Measurements from ENCODE around the gene NASP.

The NASP gene

DNA sequence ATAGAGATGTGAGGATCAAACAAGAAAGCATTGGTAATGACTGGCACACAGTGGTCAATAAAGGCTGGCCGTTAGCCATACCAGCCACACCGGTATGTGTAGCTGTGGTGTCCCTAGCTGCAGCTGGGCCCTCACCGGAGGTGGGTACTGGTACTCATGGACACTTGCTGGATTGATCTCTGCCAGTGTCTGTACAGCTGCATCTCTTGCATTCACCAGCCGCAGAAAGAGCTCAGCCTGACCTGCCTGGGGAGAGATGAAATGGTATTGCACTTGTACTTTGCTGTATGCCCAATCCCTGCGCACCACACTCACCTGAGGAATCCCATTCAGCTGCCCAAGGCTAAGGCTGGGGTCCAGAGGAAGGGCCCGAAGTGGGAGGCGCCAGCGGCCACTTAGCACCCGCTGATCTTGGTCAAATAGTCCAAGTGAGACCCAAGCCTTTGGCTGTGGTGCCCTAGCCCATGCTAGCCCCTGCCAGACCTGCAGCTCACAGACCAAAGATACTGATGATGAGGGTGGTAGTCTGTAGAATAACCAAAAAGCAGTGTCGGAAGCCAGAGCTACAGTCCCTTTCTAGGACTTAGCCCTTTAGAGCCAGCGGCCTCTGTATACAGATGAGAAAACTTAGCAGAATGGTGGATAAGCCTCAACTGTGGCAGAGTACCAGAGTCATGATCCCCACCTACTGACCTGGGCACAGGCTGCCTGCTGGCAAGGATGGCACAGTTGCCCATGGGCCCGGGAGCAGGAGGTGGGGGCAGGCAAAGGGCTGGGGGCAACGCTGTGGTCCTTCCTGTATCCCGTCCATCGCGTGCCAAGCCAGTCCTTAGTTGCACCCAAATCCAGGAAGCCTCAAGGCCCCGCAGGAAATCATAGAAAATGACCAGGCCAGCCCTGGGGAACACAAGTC lies 37.0 kb downstream of the NASP start:
- no peak for DNase-seq

DNA sequence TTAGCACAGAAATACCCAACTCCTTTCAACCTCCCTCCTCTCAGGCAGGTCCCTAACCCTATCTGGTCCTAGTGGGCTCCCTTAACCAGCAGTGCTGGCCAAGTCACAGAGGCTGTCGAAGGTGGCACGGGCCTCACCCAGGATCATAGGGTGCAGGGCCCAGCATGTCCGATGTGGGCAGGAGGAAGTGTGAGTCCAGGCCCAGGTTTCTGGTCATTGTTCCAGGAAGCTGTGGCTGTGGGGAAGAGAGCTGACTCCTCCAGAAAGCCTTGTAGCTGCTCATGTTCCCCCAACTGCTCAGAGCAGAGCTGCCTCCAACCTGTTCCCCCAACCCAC lies 37.6 kb downstream of the NASP start:
- DNase-seq = no peak

DNA sequence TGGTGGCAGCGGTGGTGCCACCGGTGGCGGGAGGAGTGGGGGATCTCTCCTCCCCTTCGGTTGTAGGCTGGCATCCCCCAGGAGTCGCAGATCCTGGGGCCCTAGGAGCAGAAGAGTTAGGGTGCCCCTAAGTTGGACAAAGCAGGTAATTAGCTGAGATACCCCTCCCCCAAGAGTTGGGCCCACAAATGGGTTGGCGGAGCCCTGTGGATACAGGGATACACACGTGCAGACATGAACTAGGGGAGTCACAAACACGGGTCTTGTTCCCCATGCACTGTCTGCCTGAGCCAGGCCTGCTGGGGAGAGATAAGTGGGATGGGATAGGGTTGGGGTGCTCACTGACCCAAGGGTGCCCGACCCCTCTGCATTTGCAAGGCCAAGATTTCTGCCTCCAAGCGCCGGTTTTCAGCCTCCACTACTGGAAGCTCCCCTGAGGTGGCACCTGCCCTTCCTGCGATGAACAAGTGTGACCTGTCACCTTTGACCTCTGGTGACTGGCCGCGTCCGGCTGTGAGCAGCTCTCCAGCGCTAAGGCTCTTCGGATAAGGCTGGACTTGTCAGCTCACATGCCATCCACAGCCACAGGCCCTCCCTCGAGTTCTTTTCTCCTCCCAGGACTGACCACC lies 38.2 kb downstream of the NASP start:
- no peak for DNase-seq

DNA sequence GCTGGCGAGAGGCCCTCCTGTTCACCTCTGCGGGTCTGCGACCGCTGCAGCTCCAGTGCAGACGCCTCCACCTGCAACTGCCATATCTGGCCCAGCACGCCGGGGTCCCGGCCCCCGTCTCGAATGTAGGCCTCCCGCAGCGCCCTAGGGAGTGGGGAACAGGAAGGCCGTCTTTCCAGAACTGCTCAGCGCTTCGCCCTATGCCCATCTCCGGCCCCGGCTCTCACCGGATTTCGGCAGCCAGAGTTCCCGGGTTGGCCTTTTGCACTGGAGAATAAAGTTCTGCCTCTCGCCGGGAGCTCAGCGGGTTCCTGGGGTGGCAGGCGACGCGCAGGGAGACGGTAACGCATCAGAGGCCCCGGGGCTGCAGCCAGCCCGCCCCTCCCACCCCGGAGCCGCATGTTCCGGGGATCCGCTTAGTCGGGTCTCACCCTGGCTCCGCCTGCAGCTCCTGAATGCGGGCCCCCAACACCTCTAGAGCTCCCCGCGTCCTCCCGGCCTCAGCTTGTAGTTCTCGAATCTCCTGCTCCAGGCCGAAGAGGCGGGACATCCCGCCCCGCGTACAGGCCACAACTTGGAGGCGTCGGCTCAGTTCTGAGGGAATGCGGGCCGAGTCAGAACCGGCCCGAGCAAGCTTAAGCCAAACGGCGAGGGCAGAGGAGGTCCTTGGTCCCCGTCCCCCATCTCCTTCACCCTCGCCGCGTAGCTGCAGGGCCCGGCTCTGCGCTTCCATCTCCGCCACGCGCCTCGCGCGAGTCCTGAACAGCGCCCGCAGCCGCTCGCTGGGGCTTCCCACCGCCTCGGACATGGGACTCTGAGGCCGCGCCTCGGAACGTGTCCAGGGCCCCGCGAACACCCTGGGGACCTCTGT lies 38.9 kb downstream of the NASP start:
- DNase-seq = no peak

DNA sequence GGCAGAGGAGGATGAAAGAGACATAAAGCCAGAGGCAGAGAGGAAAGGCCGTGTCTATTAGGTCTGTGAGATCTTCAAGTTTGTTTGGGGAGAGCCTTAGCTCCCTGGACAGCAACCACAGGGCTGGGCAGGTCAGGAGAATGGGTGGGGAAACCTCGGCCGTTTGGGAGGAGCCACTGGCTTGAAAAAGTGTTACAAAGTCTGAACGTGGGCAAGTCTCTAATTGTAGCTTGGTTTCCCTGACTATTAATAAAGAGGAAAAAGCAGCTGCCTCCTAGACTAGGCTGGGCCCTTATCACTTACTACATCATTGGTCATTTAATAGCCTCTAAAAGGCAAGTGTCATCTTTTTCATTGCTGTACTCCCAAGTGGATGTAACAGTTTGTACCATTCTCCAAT lies 40.1 kb downstream of the NASP start, which contains the start of gene CCDC17:
Gene CCDC17 (minus strand): TSS at position 83 of the 400 bp plus-strand sequence. CDS start 145 bp downstream, outside the sequence.
- no peak for DNase-seq

DNA sequence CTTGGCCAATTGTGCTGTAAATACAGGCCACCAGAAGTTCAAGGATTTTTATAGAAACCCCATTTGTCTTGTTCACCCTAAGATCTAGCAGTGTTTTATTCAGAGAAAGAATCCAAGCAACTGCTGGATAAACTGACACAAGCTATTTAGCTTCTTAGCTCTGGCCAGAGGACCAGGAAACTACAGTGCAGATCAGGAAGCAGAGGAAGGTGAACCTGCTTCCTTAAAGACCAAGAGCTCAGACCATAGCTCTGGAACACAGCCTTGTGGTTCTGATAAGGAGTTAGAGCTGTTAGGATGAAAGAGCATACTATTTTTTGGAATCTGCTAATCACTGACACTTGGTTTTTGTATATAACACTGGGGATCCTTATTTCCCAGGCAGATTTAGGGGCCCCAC lies 45.2 kb downstream of the NASP start:
- DNase-seq = no peak

DNA sequence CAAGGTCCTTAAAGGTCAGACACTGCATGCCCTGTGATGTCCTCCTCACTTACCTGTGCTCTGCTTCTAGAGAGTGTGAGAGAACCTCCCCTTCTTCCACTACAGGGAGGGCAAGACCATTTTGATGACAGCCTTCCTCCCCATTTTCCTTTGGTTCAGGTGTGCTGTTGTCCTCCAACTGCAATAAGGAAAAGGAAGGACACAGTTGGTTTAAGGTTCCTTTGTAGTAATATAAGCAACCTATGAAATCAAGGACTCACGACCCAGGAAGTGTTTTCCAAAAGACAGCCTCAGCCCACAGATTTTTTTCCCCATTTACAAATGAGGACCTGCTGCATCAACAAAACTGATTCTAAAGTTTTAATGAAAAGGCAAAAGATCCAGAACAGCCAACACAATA lies 46.6 kb downstream of the NASP start:
- no peak for DNase-seq

DNA sequence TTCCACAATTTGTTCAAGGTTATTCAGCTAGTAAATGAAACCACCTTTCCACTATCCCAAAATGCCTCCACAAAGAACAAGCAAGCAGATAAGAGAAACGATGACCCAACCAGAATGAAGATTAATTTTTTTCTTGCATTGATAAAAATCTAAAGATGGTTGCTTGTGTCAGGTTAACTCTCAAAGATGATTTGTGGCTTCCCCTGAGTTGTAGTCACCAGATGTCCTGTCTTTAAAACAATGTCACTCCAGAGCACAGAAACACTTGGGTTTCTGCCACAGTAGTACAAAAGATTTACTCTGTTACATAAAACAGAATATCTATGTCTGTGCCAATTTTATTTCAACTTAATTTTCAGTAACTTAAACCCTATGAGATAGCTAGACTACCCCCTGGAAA lies 51.4 kb downstream of the NASP start:
- no peak for DNase-seq

DNA sequence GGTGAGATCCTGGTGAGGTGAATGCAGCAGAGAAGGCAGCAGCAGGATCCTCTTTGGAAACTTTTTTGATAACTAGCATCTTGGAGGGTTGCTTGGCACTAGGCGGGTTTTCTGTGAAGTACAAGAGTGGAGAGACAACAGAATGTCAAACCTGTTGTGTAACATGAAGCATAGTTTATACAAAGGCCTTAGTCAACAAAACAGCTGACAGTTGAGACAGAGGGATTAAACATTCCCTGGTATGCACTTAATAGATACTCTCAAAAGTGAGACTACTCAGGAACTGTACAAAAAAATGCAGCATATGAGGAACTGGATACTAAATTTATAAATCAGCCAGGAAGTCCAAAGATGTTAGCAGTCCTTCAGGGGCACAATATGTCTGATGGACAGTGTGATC lies 56.5 kb downstream of the NASP start:
- no peak for DNase-seq

DNA sequence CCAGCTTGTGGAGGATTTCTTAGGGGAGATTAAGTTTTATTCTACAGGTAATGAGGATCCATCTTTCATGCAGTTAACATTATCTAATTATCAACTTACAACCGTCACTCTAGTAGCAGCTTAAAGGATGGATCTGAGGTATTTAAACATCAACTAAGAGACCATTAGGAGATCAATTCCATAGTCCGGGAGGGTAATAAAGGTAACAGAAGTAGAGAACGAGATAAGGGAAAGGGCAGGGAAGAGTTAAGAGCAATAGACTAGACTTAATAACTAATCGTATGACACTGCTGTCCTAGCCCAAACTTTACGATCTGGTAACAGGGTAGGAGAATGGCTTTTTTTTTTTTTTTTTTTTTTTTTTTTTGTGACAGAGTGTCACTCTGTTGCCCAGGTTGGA lies 59.5 kb downstream of the NASP start:
- no peak for DNase-seq

DNA sequence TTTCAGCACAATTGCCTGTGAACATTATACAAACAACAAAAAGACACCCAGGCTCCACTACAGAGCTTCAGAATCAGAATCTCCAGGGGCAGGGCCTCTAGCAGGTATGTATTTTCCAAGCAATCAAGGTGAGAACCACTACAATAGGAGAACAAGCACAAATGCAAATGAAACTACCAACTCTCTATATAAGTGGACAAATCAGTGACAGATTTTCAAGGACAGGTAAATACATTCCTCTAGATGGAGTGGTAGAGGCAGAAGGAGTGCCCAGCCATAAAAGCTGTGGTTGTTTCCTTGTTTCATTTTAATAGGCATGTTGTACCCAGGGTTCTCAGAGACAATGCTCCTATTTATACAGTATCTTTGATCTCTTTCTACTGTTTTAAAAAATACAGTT lies 60.1 kb downstream of the NASP start:
- no peak for DNase-seq

DNA sequence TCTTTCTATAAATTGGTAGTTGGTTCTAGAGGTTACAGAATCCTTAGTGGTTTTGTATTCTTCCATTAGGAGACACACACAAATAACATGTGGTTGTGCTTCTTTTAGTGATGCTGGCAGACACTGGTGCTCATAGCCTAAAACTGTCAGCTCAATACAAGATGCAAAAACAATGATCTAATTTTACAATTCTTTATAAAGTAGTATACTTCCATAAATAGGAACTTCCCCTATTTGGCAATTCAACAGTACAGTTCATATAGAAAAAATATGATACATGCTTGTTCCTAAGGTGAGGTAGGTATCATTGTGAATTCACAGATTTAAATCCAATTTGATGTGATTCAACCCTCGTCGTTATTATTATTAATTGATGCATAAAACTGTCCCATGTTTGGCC lies 60.8 kb downstream of the NASP start:
- no peak for DNase-seq

DNA sequence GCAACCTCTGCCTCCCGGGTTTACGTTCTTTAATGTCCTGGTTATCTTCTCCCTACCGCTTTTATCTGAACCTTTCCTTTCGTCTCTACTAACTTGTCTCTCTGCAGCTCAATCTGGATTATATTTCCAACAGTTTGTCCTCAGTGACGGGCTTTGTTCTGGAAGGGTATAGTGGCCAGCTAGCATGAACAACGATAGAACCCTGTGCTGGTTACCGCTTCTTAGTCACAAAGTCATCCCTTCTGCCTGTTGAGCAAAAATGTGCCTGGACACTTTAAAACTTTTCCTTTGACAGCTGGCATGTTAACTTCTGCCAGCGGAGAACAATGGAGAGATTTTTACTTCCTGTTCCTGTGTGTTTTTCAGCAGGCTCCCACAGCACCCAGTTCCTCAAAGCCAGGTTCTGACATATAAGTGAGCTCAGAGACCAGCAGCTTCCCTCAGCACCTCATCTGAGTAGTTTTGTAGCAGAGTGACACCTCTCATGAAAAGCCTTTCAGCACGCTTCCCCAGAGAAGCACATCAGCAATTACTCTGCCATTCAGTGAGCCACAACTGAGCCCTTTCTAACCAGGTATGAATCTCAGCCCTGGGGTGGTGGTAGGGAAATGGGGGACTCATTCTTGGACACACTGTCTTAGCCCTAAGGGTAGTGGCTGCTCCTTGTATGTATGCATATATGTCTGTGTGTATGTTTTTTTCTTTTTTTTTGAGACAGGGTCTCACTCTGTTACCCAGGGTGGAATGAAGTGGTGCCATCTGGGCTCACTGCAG lies 63.6 kb downstream of the NASP start:
- no peak for DNase-seq

DNA sequence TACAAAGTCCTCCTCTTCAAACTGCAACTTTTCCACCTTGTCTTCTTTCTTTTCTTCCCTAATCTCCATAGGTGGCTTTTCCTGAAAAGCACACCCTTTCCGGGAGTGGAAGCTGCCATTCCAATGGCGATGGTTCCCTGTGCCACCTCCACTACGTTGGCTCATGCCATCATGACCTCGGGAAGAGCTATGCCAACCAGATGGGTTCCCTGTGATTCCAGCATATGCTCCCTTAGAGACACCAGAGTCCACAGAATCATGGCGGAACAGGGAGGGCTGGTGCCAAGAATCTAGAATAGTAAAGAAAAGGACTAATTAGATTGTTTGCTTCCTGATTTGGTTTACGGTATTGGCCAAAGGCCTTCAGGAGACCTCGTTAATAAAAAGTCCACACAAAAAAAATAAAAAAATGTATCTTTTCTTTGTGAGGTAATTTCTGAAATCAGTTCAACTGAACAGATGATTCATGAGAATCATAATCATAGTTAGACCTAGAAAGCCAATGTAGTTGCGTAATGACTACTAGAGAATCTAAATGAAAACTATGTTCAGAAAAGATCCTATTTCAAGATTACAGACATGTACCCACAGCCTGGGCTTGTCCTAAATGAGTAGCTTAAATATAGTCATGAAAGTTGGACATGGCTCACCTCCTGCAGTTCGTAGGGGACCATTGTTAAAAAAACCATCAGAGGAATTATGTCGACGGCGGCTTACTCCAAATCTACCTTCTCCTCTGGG lies 70.9 kb downstream of the NASP start:
- DNase-seq = no peak

DNA sequence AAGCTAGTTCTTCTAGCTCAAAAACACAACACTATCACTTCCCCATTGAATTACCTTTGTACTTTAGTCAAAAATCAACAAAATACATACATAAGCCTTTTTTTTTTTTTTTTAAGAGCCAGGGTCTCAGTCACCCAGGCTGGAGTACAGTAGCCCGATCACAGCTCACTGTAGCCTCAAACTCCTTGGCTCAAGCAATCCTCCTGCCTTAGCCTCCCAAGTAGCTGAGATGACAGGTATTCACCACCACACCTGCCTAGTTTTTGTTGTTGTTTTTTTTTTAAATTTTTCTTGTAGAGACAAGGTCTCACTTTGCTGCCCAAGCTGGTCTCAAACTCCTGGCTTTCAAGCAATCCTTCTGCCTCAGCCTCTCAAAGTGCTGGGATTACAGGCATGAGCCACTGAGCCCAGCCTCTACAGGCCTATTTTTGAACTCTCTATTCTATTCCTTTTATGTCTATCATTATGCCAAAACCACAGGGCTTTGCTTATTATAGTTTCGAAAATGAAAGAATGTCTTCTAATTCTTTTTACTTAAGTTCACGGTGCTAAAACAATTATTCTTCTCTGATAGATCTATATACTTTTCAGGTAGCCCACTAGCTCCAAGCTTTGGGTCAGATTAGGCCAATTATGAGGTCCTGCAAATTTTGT lies 72.9 kb downstream of the NASP start:
- no peak for DNase-seq

DNA sequence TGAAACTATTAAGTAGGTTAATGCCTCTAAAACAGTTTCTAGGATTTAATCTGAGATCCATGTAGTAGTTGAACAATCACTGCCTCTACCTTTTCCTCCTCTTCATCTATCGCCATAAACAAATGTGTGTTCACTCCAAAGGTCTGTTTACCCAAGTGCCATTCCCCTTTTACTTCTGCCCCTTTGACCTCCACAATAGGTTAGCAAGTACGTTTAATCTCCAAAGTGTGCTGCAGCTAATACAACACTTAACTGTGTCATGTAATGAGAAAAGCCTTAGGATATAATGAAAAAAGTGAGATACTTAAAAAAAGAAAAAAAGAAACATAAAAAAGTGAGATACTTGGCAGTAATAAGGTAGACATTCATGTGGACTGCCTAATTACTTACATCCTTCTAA lies 74.3 kb downstream of the NASP start:
- no peak for DNase-seq

DNA sequence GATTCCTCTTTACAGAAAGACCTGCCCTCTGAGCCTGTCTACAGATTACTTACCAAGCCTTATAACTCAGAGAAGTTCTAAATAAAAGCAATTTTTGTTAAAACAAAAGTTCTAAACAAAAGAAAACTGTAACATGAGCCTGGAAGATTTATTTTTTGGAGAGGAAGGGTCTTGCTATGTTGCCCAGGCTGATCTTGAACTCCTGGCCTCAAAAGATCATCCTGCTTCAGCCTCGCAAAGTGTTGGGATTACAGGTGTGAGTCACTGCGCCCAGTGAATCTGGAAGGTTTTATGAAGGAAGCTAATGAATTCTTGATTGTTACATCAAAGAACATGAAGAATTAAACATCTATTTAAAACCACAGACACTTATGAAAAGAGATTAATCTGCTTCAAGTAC lies 75.4 kb downstream of the NASP start:
- no peak for DNase-seq

DNA sequence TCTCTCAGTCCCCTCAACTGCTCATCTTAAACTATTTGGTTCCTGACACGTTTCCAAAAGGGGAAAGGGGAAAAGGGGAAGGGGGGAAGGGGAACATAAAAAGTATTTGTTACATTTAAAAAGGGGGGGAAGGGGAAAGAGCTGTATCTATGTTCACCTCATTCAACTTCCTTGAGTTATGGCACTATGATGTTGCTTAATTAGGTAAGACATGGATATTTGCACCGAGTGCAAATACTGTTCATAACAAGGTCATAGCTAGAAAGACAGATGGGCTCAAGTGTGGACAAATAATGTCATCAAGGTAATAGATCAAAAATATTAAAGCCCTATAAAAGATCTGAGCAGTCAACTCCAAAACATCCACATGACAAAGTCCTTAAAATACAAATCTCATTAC lies 76.5 kb downstream of the NASP start:
- no peak for DNase-seq

DNA sequence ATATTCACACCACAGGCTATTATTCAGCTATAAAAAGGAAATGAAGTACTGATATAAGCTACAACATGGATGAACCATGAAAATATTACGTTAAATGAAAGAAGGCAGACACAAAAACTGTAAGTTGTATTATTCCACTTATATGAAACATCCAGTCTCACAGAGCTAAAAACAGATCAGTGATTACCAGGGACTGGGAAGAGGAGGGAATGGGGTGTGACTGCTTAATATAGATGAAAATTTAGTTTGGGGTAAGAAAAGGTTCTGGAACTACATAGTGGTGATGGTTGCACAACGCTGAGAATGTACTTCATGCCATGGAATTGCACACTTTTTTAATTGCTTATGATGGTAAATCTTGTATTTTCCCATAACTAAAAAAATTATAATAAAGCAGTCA lies 83.0 kb downstream of the NASP start:
- DNase-seq = no peak

DNA sequence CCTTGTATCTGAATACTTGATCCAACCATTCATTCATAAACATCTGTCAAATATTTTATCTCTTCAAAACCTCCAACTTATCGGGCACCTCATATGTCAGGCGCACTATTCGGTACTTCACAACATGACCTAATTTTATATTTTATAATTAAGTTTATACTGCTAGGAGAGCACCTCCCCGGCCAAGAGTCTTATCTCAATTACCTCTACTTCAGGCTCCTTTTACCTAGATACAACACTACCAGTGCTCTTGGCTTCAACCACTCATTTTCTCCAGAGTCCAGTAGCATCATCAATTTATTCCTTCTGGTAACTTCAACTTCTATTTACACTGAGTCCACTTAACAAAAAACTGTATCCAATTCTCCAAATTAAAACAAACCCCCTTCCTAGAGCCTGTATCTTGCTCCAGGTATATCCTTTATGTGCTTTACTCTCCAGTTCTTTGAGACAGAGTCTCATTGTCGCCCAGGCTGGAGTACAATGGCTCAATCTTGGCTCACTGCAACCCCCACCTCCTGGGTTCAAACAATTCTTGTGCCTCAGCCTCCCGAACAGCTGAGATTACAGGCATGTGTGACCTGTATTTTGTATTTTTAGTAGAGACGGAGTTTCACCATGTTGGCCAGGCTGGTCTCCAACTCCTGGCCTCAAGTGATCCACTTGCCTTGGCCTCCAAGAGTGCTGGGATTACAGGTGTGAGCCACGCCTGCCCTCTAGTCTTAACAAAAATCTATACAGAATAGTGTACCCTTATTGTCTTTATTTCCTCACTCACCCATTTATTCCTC lies 83.7 kb downstream of the NASP start:
- DNase-seq = no peak
